Transverse colon (tissue), 4 donors: ENCODE results near the gene PRR33.

Experiments
- CTCF ChIP-seq, 5 experiments: fragments of 200-600 bp in 3 of 5; fragments of 450-650 bp in 2 of 5; sonication (generic) in 3 of 5; IDR thresholded peaks; 1 replicate in 2 of 5; 2 replicates in 3 of 5; pipeline ENCODE4 v1.5.1; 2016 to 2017; ENCODE audit warnings: antibody characterized with exemption in 5 of 5, inconsistent platforms in 3 of 5, mild to moderate bottlenecking in 2 of 5, moderate library complexity in 1 of 5
- EP300 ChIP-seq: sonication (generic); formaldehyde crosslinking; IDR thresholded peaks from one replicate; pipeline ENCODE4 v1.6.1; 2017; ENCODE audit warnings: antibody characterized with exemption, low read depth
- POLR2A ChIP-seq: fragments of 450-650 bp; IDR thresholded peaks from one replicate; pipeline ENCODE4 v1.6.1; 2016; ENCODE audit warnings: antibody characterized with exemption, mild to moderate bottlenecking, moderate library complexity
- POLR2AphosphoS5 ChIP-seq, 3 donors: sonication (generic); formaldehyde crosslinking; IDR thresholded peaks; one replicate each; pipeline ENCODE4 v1.6.1; 2016; ENCODE audit warnings: antibody characterized with exemption in 3 of 3

- TF ChIP-seq POLR2A, result no peak
- no peak for TF ChIP-seq CTCF (IDR thresholded peaks at IDR 0.05)
- no peak for TF ChIP-seq POLR2AphosphoS5 (IDR thresholded peaks at IDR 0.05)
- TF ChIP-seq EP300, result no peak
Observed at GRCh38 chr11:1930462-1930830, 38.8 kb upstream of the PRR33 start.
